Brain microvascular endothelial cell (primary cell): ENCODE results near the gene MEIG1.
"Not testable (repeated sequence)": the region's sequence is repeated elsewhere in the genome, so short reads cannot be mapped to it uniquely, and the experiment has no call there.

Experiments used
- DNase-seq: peaks from one replicate; pipeline ENCODE4 v3.0.0-alpha.2; 2020
- H3K27ac ChIP-seq: fragments of 250-450 bp; sonication (Bioruptor Pico); 2 replicates; pipeline ENCODE4 v1.5.1; 2020; ENCODE audit warnings: mild to moderate bottlenecking, moderate library complexity
- H3K27me3 ChIP-seq: fragments of 250-450 bp; sonication (Bioruptor Pico); replicated peaks from 2 replicates; pipeline ENCODE4 v1.5.1; 2020; ENCODE audit warnings: mild to moderate bottlenecking
- H3K36me3 ChIP-seq: fragments of 250-450 bp; sonication (Bioruptor Pico); replicated peaks from 2 replicates; pipeline ENCODE4 v1.5.1; 2020; ENCODE audit warnings: mild to moderate bottlenecking
- H3K4me3 ChIP-seq: 2 replicates; pipeline ENCODE4 v1.5.1; 2011; ENCODE audit warnings: low read depth, mild to moderate bottlenecking, control low read depth, low read length, moderate library complexity
- CTCF ChIP-seq: IDR thresholded peaks from 2 replicates; pipeline ENCODE4 v1.5.1; 2011; ENCODE audit warnings: low read depth, mild to moderate bottlenecking, moderate library complexity, low read length, control low read depth, inconsistent platforms; ENCODE audit errors: missing control alignments
- in situ Hi-C: cut with HindIII; loops from 2 replicates; pipeline ENCODE4 v1.10.0; 2017; ENCODE audit warnings: low sequenced_read_pairs, low pct_ligation_motif_present

The MEIG1 gene

GRCh38 chr10:14924013-14924412, 35.2 kb upstream of the MEIG1 start:
- in situ Hi-C loops = no loop called here

GRCh38 chr10:14925268-14925667, 33.9 kb upstream of the MEIG1 start:
- DNase-seq = no peak
- in situ Hi-C loops = no loop called here
- no peak overlapping the region for H3K27ac ChIP-seq
- no peak overlapping the region for H3K4me3 ChIP-seq
- TF ChIP-seq CTCF = no peak
- peaks cover 53% of the 10 kb centered on the region for H3K36me3 ChIP-seq
- H3K27me3 ChIP-seq = no peaks in the 10 kb centered on the region

More at GRCh38 chr10:14924013-14924412, 35.2 kb upstream of the MEIG1 start:
- peaks cover 55% of the 10 kb centered on the region for H3K36me3 ChIP-seq
- no peak overlapping the region for H3K4me3 ChIP-seq
- no peak overlapping the region for H3K27ac ChIP-seq
- no peak for DNase-seq
- no peaks in the 10 kb centered on the region for H3K27me3 ChIP-seq
- TF ChIP-seq CTCF = no peak

- in situ Hi-C loops = no loop called here
- Histone ChIP-seq H3K4me3 (no peak overlapping the region), H3K36me3 (peaks cover 54% of the 10 kb centered on the region), H3K27me3 (no peaks in the 10 kb centered on the region), H3K27ac (no peak overlapping the region)
- TF ChIP-seq CTCF = no peak
- no peak for DNase-seq
These were observed 33.1 kb upstream of the MEIG1 start for GRCh38 chr10:14926061-14926470.

GRCh38 chr10:14926722-14927416, 32.3 kb upstream of the MEIG1 start:
- TF ChIP-seq CTCF = no peak
- Histone ChIP-seq H3K36me3 (peaks cover 51% of the 10 kb centered on the region), H3K4me3 (no peak overlapping the region), H3K27me3 (no peaks in the 10 kb centered on the region), H3K27ac (no peak overlapping the region)
- DNase-seq = no peak
- in situ Hi-C loops = no loop called here

GRCh38 chr10:14930610-14931009, 28.6 kb upstream of the MEIG1 start:
- TF ChIP-seq CTCF = no peak
- DNase-seq = no peak
- no peaks in the 10 kb centered on the region for H3K27me3 ChIP-seq
- H3K4me3 ChIP-seq = no peak overlapping the region
- in situ Hi-C loops = no loop called here
- H3K27ac ChIP-seq = no peak overlapping the region
- peaks cover 55% of the 10 kb centered on the region for H3K36me3 ChIP-seq

GRCh38 chr10:14936584-14936983, 22.6 kb upstream of the MEIG1 start:
- Histone ChIP-seq H3K4me3 (no peak overlapping the region), H3K27me3 (no peaks in the 10 kb centered on the region), H3K27ac (no peak overlapping the region), H3K36me3 (peaks cover 29% of the 10 kb centered on the region)
- peak; percentile 34 for DNase-seq
- TF ChIP-seq CTCF = no peak
- in situ Hi-C loops = no loop called here

GRCh38 chr10:14938971-14939370, 20.2 kb upstream of the MEIG1 start:
- DNase-seq = peak; percentile 43
- H3K27me3 ChIP-seq, H3K27ac ChIP-seq, H3K4me3 ChIP-seq, in situ Hi-C loops: not testable (repeated sequence)
- H3K36me3 ChIP-seq = peaks cover 14% of the 10 kb centered on the region

- H3K36me3 ChIP-seq = peaks cover 18% of the 10 kb centered on the region
- H3K27me3 ChIP-seq, DNase-seq, H3K4me3 ChIP-seq, H3K27ac ChIP-seq, in situ Hi-C loops: not testable (repeated sequence)
These were observed 16.8 kb upstream of the MEIG1 start for GRCh38 chr10:14942147-14942949.
